GM13977 (cell line): Measurements from ENCODE around the gene FYB2.

Experiments used
- DNase-seq: peaks from one replicate; pipeline ENCODE4 v3.0.0; 2012; ENCODE audit warnings: low spot score
- CTCF ChIP-seq: IDR thresholded peaks from 2 replicates; pipeline ENCODE4 v1.5.1; 2012; ENCODE audit warnings: mild to moderate bottlenecking, control low read depth; ENCODE audit not compliant: insufficient read depth; ENCODE audit errors: extremely low read depth, missing control alignments
- in situ Hi-C: fragments of 300-500 bp; cut with MboI; formaldehyde crosslinking; loops from one replicate; pipeline ENCODE4 v1.12.0; 2022; ENCODE audit warnings: low sequenced_read_pairs, low pct_unique_long_range_greater_than_20kb, mixed read lengths, inconsistent platforms; ENCODE audit not compliant: unreplicated experiment

The FYB2 gene

DNA sequence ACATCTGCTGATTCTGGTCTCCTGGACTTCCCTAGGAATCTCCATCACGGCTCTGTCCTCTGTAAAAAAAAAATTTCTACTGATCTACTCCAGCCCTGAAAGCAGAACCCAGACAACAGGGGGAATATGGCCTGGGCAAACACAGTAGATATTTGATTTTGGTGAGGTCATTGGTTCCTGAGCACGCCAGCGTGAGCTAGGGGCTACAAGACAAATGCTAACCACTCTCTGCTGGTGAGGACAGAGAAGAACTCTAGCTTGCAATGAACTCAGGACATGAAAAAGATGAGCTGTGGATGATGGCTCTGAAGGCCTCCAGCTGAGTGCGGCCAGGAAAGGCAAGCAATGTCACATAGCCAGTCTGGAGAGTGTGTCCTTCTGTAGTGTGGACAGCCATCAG lies 17.2 kb upstream of the FYB2 start:
- TF ChIP-seq CTCF: no peak
- in situ Hi-C loops: loop anchor here (25.0 kb wide), 1 partner anchor 1201 kb away; no protein-coding TSS in a partner anchor
- no peak for DNase-seq

GRCh38 chr1:56835657-56836056 lies 16.5 kb upstream of the FYB2 start:
- in situ Hi-C loops: loop anchor here (25.0 kb wide), 1 partner anchor 1202 kb away; no protein-coding TSS in a partner anchor
- no peak for DNase-seq
- no peak for TF ChIP-seq CTCF

GRCh38 chr1:56834137-56834900 lies 15.1 kb upstream of the FYB2 start:
- no peak for TF ChIP-seq CTCF
- no peak for DNase-seq
- in situ Hi-C loops: loop anchor here (25.0 kb wide), 1 partner anchor 1203 kb away; no protein-coding TSS in a partner anchor

- TF ChIP-seq CTCF: no peak
- no peak for DNase-seq
- in situ Hi-C loops: loop anchor here (25.0 kb wide), 1 partner anchor 1204 kb away; no protein-coding TSS in a partner anchor
Observed at GRCh38 chr1:56833088-56833487, 13.9 kb upstream of the FYB2 start.

GRCh38 chr1:56831871-56832693 lies 12.9 kb upstream of the FYB2 start:
- TF ChIP-seq CTCF: peak; percentile 92
- in situ Hi-C loops: loop anchor here (25.0 kb wide), 1 partner anchor 1205 kb away; no protein-coding TSS in a partner anchor
- peak; percentile 66 for DNase-seq

DNA sequence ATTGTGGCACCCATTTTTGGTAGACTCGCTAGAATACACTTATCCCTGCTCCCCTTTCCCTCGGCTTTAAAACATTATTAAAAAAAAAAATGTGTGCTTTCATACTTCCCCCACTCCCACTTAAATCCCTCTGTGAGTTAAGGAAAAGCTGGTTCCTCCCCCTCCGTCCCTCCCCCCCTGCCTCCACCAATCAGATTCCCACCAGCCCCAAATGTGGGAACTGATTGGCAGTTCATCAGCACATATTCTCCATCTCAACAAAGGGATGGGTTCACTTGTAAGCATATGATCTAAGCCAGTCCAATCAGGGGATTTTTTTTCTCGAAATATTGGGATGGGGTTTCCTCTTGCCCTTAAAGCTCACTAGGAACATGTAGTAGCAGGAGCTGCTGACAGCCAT lies 10.8 kb upstream of the FYB2 start:
- TF ChIP-seq CTCF: no peak
- no peak for DNase-seq
- in situ Hi-C loops: loop anchor here (25.0 kb wide), 1 partner anchor 1207 kb away; no protein-coding TSS in a partner anchor
